GM21515 (cell line): ENCODE measurements around the gene PTPN18.

ENCODE experiments used
- ATAC-seq: cut with Tn5 transposase; IDR thresholded peaks from one replicate; pipeline ENCODE4 v1.9.1; 2021; ENCODE audit not compliant: unreplicated experiment

Gene PTPN18

GRCh38 chr2:130363479-130363878 lies 7.6 kb downstream of the PTPN18 start:
- no peak for ATAC-seq

GRCh38 chr2:130365075-130365474 lies 9.2 kb downstream of the PTPN18 start:
- no peak for ATAC-seq

GRCh38 chr2:130365963-130366362 lies 10.1 kb downstream of the PTPN18 start:
- no peak for ATAC-seq

GRCh38 chr2:130366720-130367119 lies 10.9 kb downstream of the PTPN18 start:
- no peak for ATAC-seq

GRCh38 chr2:130368786-130369185 lies 12.9 kb downstream of the PTPN18 start:
- ATAC-seq = no peak

GRCh38 chr2:130369311-130369964 lies 13.6 kb downstream of the PTPN18 start:
- ATAC-seq = no peak

GRCh38 chr2:130369965-130370341 lies 14.1 kb downstream of the PTPN18 start:
- ATAC-seq = no peak

GRCh38 chr2:130370490-130370889 lies 14.6 kb downstream of the PTPN18 start:
- no peak for ATAC-seq

GRCh38 chr2:130371723-130372054 lies 15.8 kb downstream of the PTPN18 start:
- ATAC-seq = no peak

- peak; percentile 69 for ATAC-seq
Measured at GRCh38 chr2:130372055-130372832, 16.4 kb downstream of the PTPN18 start.

- ATAC-seq = peak; percentile 2
Measured at GRCh38 chr2:130372833-130373807, 17.3 kb downstream of the PTPN18 start.

GRCh38 chr2:130373808-130374365 lies 18.0 kb downstream of the PTPN18 start:
- ATAC-seq = no peak

GRCh38 chr2:130374587-130375290 lies 18.9 kb downstream of the PTPN18 start:
- ATAC-seq = no peak

GRCh38 chr2:130375291-130376266 lies 19.7 kb downstream of the PTPN18 start:
- no peak for ATAC-seq

- peak; percentile 51 for ATAC-seq
Measured at GRCh38 chr2:130376433-130377293, 20.8 kb downstream of the PTPN18 start.

GRCh38 chr2:130377491-130377890 lies 21.6 kb downstream of the PTPN18 start:
- no peak for ATAC-seq

GRCh38 chr2:130378206-130378897 lies 22.5 kb downstream of the PTPN18 start:
- no peak for ATAC-seq

- ATAC-seq = no peak
Measured at GRCh38 chr2:130378898-130379214, 23.0 kb downstream of the PTPN18 start.
